Pancreas (tissue), 10 donors: Measurements from ENCODE around the gene SNX14. TPM values are rescaled to one million over a fixed set of nuclear protein-coding genes. Genes with fewer than 3 reads are reported as not detected.

Experiments
- ATAC-seq, 4 donors: fragments of 200-7000 bp; cut with Tn5 transposase; one replicate each; pipeline versions ENCODE4 v1.8.0 to v1.9.1; 2020; ENCODE audit warnings: mild to moderate bottlenecking in 4 of 4, moderate library complexity in 4 of 4
- DNase-seq, 6 donors: peaks; one replicate each; pipeline ENCODE4 v3.0.0-alpha.2; 2020
- FAIRE-seq: peaks from 2 replicates; lab custom pipeline; 2012; peaks lifted over from hg19 to GRCh38; lab: Jason Lieb, UNC
- H3K27ac ChIP-seq, 4 donors: fragments of 200-600 bp; sonication (generic); 1 replicate in 3 of 4; 2 replicates in 1 of 4; pipeline versions ENCODE4 v1.5.0 to v1.8.0; 2020
- H3K27me3 ChIP-seq, 4 donors: fragments of 200-600 bp; one replicate each; pipeline ENCODE4 v1.8.0; 2021
- H3K36me3 ChIP-seq, 3 donors: fragments of 200-600 bp; sonication (generic) in 1 of 3; one replicate each; pipeline versions ENCODE4 v1.5.0 to v1.8.0; 2020 to 2021
- H3K4me1 ChIP-seq, 3 donors: fragments of 200-600 bp; one replicate each; pipeline ENCODE4 v1.8.0; 2021
- H3K4me3 ChIP-seq, 4 donors: fragments of 200-600 bp; sonication (generic) in 2 of 4; one replicate each; pipeline versions ENCODE4 v1.5.0 to v1.8.0; 2020 to 2021
- H3K9me3 ChIP-seq, 4 donors: fragments of 200-600 bp; one replicate each; pipeline ENCODE4 v1.8.0; 2021
- CTCF ChIP-seq, 4 donors: fragments of 200-600 bp; sonication (generic) in 3 of 4; IDR thresholded peaks; one replicate each; pipeline versions ENCODE4 v1.5.0 to v1.8.0; 2021; ENCODE audit warnings: antibody characterized with exemption in 4 of 4
- WGBS, 2 donors: extraction: QIAGEN DNeasy Blood & Tissue Kit; methylation state at CpG; one replicate each; pipeline ENCODE4 v1.1.7; 2013; 5-methylcytosine and 5-hydroxymethylcytosine counted together
- intact Hi-C, 3 donors: fragments of 100-400 bp; cut with DNase I; formaldehyde crosslinking; loops; one replicate each; pipeline versions ENCODE4 v1.11.1 to v1.14.2; 2022
- polyA plus RNA-seq, 2 donors: library from polyadenylated mRNA; stranded (reverse); fragments of 200-250 nt; gene quantifications; one replicate each; pipeline ENCODE4 v1.2.3, GENCODE V29; 2013
- total RNA-seq, 6 donors: library from RNA; stranded (reverse); fragmentation: NEBNext Ultra II Directional in 4 of 6; extraction: Animal tissue kit (Norgen Biotek cat#: 25700) in 4 of 6; gene quantifications; one replicate each; pipeline versions ENCODE4 v1.2.1 to v1.2.4, GENCODE V29; 2021 to 2023
- donor health status: healthy with polysubstance abuse.
- donor health status: DM: no; HTN: no; CAD: no; lungs with moderate emphysema.
- donor health status: DM: no; HTN: no; CAD: no.
- donor health status: control.
- donor health status: control.
- donor health status: Bipolar disorder and iron deficiency.
- donor health status: DM: yes; HTN: yes; CAD: no.
- donor health status: DM: no; HTN: no; CAD: no.
- donor health status: DM: no; HTN: no; CAD: no.
- donor health status: DM: yes; HTN: yes; CAD: no.

SNX14 gene
- total and polyA plus RNA-seq, 8 donors: 30.0 to 85.6 (median 36.9) TPM

- peaks cover 0 to 3% (median 0%) of the 10 kb centered on the region in 3 donors for H3K36me3 ChIP-seq
- no peak for FAIRE-seq
- 89 to 95% methylated on average over 4 of the region's 4 CpGs for WGBS, 2 donors
Measured at GRCh38 chr6:85602100-85602499, 8.4 kb upstream of the SNX14 start.

GRCh38 chr6:85600713-85601313 is 7.2 kb upstream of the SNX14 start:
- no peak for TF ChIP-seq CTCF (IDR thresholded peaks at IDR 0.05)

More at GRCh38 chr6:85602100-85602499, 8.4 kb upstream of the SNX14 start:
- H3K27ac ChIP-seq: no peak overlapping the region
- no peak for TF ChIP-seq CTCF (IDR thresholded peaks at IDR 0.05)
- no peak overlapping the region for H3K4me3 ChIP-seq
- H3K4me1 ChIP-seq: no peaks in the 10 kb centered on the region
- no peak for ATAC-seq
- no peak for DNase-seq
- H3K9me3 ChIP-seq: no peaks in the 10 kb centered on the region
- no peaks in the 10 kb centered on the region for H3K27me3 ChIP-seq
- intact Hi-C loops: no loop called here

GRCh38 chr6:85594197-85594930 is 706 bp upstream of the SNX14 start:
- Histone ChIP-seq H3K4me1 (peaks cover 6 to 17% (median 15%) of the 10 kb centered on the region in 3 donors), H3K27me3 (no peaks in the 10 kb centered on the region), H3K4me3 (peak overlapping the region; percentile 59 to 77 (median 72)), H3K36me3 (no peaks in the 10 kb centered on the region), H3K9me3 (no peaks in the 10 kb centered on the region), H3K27ac (peak overlapping the region; percentile 93 to 97 (median 96))
- no peak for TF ChIP-seq CTCF (IDR thresholded peaks at IDR 0.05)
- intact Hi-C loops: no loop called here
- ATAC-seq: peak; percentile 6 to 33 (median 8)
- FAIRE-seq: no peak
- DNase-seq: no peak
- 0 to 1% methylated on average over 35 of the region's 35 CpGs for WGBS, 2 donors

More at GRCh38 chr6:85600713-85601313, 7.2 kb upstream of the SNX14 start:
- no peaks in the 10 kb centered on the region for H3K27me3 ChIP-seq
- H3K9me3 ChIP-seq: no peaks in the 10 kb centered on the region
- no peak overlapping the region for H3K4me3 ChIP-seq
- intact Hi-C loops: no loop called here
- no peak for FAIRE-seq
- H3K27ac ChIP-seq: no peak overlapping the region
- peaks cover 0 to 3% (median 0%) of the 10 kb centered on the region in 3 donors for H3K36me3 ChIP-seq
- ATAC-seq: peak in 1 of 4 donors; percentile 38
- DNase-seq: no peak
- whole genome bisulfite sequencing, 2 donors: 86 to 88% methylated on average over 11 of the region's 11 CpGs
- H3K4me1 ChIP-seq: no peaks in the 10 kb centered on the region

- Histone ChIP-seq H3K27me3 (no peaks in the 10 kb centered on the region), H3K27ac (no peak overlapping the region), H3K4me1 (peaks cover 6 to 17% (median 15%) of the 10 kb centered on the region in 3 donors), H3K9me3 (no peaks in the 10 kb centered on the region), H3K36me3 (no peaks in the 10 kb centered on the region), H3K4me3 (peak overlapping the region in 3 of 4 donors; percentile 69 to 77 (median 76))
- TF ChIP-seq CTCF (IDR thresholded peaks at IDR 0.05): no peak
- 62 to 73% methylated on average over 1 of the region's 1 CpG for WGBS, 2 donors
- FAIRE-seq (no peak), DNase-seq (no peak), ATAC-seq (no peak)
- intact Hi-C loops: no loop called here
Measured at GRCh38 chr6:85592033-85592432, 1.6 kb downstream of the SNX14 start.
